ENCODE results near the gene CD2AP. TPM values are rescaled to one million over a fixed set of nuclear protein-coding genes. Genes with fewer than 3 reads are reported as not detected.

Gene CD2AP
- total RNA-seq, 1 experiment from 2014 or later, result 41.8 TPM

- H3K36me3 ChIP-seq (ENCODE audit: control insufficient read depth, insufficient read depth, low read length), result no peaks in the 10 kb centered on the region
- no peaks in the 10 kb centered on the region; the same call in 1 of the 2 replicates for H3K27me3 ChIP-seq (ENCODE audit: control insufficient read depth, insufficient read depth, low read length)
- BruUV-seq (replicated peaks), result no TSS peak
- ChIA-PET CTCF (no interaction called here), POLR2A (no interaction called here)
- TF ChIP-seq TCF7L2 (IDR thresholded peaks at IDR 0.05; ENCODE audit: low read depth, low read length) (no peak), REST (IDR thresholded peaks at IDR 0.05; ENCODE audit: insufficient read depth in 1 of 2, low read depth in 2 of 2, low read length in 1 of 2) (no peak), POLR2AphosphoS5 (IDR thresholded peaks at IDR 0.05; ENCODE audit: low read depth, low read length) (no peak), CTCF (IDR thresholded peaks at IDR 0.05) (no peak), SIN3A (IDR thresholded peaks at IDR 0.05; ENCODE audit: borderline replicate concordance, insufficient read depth, low read depth, low read length) (no peak)
- no peak for DNase-seq (ENCODE audit: low read depth, low spot score)
- no peak overlapping the region for H3K4me3 ChIP-seq (ENCODE audit: low read depth in 2 of 2, low read length in 2 of 2)
- H3K4me1 ChIP-seq (ENCODE audit: control insufficient read depth, insufficient read depth, low read length), result no peaks in the 10 kb centered on the region
- ATAC-seq, result no peak
- no peaks in the 10 kb centered on the region for H3K9me3 ChIP-seq (ENCODE audit: control insufficient read depth, insufficient read depth, low read depth, low read length)
- no peak overlapping the region for H3K27ac ChIP-seq (ENCODE audit: low read length)
- in situ Hi-C loops (cut with HindIII; ENCODE audit: low pct_unique_long_range_greater_than_20kb, low sequenced_read_pairs) (no loop called here), intact Hi-C loops (cut with micrococcal nuclease; ENCODE audit: unreplicated experiment) (no loop called here)
Observed at GRCh38 chr6:47674673-47675072, 197.1 kb downstream of the CD2AP start.

Other genes starting within 250 kb of the CD2AP start
- gene TNFRSF21, start 167.9 kb upstream of the CD2AP start, total RNA-seq (2021; ENCODE audit: unreplicated experiment), result 76.0 TPM
- gene ADGRF4, start 220.8 kb downstream of the CD2AP start, total RNA-seq (2021; ENCODE audit: unreplicated experiment), result 0.10 TPM

Data from Panc1 (cell line).